GM18861 (cell line): ENCODE data around the gene NTHL1.

Source experiments
- ATAC-seq: cut with Tn5 transposase; IDR thresholded peaks from one replicate; pipeline ENCODE4 v1.9.1; 2021; ENCODE audit not compliant: unreplicated experiment

Gene NTHL1

DNA sequence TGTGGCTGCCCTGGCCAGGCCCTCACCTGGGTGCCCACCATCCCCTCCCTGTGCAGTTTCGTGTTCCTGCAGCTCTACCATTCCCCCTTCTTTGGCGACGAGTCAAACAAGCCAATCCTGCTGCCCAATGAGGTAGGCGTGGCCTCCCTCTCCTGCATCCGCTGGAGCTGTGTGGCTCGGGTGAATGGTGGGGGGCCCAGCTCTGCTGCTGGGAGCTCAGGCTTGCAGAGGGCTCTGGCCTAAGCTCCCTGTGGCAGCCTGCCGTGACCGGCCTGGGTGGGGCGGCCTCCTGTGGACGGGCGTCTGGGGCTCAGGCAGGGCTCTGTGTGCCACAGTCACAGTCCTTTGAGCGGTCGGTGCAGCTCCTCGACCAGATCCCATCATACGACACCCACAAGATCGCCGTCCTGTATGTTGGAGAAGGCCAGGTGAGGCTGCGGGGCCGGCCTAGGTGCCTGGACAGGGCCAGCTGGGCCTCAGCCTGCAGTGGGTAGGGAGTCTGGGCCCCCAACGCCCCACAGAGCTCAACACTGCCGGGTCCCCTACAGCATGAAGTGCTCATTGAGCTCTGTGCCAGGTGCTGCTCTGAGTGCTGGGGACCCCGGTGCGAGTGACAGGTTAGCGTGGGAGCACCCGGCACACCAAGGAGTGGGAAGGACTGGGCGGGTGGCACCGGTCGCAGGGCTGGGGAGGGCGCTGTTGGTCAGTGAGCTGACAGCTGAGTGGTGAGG is 37.4 kb upstream of the NTHL1 start:
- ATAC-seq: no peak

DNA sequence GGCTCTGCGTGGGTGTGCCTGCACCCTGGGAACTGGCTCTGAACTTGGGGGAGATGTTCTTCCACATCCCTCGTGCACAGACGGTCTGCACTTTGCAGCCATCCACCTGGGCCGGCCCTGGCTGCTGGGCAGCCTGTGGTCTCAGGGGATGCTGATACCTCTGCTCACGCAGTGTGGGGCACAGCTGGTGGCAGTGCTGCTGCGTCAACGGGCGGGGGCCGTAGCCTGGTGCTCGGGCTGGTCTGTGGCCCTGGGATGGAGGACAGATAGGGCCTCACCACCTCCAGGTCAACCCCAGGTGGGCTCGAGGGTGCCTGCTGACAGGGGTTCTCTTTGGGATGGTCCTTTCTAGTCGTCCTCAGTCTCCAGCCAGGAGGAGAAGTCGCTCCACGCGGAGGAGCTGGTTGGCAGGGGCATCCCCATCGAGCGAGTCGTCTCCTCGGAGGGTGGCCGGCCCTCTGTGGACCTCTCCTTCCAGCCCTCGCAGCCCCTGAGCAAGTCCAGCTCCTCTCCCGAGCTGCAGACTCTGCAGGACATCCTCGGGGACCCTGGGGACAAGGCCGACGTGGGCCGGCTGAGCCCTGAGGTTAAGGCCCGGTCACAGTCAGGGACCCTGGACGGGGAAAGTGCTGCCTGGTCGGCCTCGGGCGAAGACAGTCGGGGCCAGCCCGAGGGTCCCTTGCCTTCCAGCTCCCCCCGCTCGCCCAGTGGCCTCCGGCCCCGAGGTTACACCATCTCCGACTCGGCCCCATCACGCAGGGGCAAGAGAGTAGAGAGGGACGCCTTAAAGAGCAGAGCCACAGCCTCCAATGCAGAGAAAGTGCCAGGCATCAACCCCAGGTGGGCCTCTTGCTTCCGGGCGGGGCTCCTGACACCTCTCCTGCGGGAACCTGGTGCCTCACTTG is 36.5 kb upstream of the NTHL1 start:
- no peak for ATAC-seq

DNA sequence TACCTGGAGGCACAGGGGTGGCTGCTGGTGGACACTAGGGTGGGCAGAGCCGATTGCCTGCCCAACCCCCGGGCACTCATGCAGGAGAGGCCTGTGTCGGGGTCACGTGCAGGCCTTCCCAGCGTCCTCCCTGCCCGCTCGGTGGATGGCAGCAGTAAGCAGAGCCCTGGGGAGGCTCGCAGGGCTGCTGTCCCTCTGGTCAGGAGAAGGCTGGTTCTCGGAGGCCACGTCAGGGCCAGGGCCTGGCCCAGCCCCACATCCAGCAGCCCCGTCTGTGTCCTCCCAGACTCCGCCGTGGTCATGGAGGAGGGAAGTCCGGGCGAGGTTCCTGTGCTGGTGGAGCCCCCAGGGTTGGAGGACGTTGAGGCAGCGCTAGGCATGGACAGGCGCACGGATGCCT is 35.8 kb upstream of the NTHL1 start:
- ATAC-seq: no peak

DNA sequence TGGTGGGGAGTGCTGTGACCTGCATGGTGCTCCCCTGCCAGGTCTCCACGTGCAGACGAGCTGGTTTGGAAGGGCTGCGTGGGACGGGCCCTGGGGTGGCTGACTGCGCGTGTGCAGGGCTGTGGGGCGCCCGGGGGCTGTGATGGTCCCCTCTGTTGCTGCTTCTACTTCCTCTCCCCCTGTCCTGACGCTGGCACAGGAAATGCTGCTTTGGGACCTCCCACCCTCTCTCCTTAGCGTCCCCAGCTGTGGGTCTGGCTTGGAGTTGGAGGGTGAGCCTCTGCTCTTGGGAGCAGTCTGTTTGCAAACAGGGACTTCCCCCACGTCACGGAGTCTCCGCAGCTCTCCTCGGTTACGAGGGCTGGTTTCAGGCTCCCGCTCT is 35.3 kb upstream of the NTHL1 start:
- ATAC-seq: no peak

DNA sequence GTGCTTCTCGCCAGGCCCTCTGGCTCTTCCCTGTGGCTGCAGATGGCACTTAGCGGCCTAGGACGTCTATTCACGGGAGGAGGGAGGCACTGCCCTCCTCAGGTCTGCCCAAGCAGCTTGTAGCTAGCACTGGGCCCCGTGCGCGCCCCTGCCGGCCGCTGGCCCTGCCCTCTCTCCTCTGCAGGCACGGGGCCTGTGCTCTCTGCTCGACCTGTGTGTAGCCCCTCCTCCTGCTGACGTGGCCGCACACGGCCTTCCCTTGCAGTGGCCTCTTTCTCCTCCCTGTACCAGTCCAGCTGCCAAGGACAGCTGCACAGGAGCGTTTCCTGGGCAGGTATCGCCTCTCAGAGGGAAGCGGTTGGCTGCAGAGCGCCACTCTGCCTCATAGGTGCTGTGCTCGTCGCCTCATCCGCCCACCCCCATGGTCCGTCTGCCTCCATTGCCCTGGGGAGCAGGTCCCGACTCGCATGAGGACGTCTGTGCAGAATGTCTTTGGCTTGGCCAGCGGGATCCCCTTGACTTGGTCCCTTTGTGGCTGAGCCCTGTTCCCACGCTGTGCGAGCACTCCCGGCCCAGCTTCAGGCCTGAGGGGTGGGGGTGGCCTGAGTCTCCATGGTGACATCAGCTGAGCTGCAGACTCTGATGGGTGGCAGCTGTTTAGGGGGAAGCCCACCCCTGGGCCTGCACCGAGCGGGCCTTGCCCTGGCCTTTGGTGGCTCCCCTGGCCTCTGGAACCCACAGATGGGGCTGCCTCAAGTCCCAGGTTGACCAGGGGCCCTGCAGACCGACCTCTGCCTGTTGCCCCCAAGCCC is 34.7 kb upstream of the NTHL1 start:
- no peak for ATAC-seq

DNA sequence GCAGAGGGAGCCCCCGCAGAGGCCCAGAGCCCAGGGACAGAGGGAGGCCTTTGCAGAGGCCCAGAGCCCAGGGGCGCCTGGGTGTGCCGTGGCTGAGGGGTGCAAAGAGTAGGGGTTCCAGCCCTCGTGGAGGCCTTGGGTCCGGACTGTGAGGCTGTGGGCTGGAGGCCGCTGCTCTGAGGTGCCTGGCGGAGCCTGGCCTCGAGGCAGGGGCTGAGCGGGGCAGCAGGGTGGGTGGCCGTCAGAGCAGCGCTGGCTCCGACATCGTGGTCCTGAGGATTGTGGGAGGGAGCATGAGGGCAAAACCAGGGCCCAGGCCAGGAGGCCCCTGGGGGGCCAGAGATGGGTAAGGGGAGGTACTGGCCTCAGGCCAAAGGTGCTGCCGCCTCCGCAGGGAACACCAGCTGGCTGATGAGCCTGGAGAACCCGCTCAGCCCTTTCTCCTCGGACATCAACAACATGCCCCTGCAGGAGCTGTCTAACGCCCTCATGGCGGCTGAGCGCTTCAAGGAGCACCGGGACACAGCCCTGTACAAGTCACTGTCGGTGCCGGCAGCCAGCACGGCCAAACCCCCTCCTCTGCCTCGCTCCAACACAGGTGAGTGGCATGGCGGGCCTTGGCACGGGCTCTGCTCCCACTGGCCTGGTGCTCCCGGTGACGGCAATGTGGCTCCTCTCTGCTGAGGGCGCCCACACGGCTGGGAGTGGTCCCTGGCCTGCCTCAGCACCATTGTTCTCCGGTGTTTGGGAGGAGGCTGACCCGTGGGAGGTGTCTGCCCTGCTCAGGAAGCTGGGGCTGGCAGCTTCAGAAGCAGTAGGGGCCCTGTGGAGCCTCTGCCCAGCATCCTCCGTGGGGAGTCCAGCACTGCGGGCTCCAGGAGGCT is 33.8 kb upstream of the NTHL1 start:
- no peak for ATAC-seq

DNA sequence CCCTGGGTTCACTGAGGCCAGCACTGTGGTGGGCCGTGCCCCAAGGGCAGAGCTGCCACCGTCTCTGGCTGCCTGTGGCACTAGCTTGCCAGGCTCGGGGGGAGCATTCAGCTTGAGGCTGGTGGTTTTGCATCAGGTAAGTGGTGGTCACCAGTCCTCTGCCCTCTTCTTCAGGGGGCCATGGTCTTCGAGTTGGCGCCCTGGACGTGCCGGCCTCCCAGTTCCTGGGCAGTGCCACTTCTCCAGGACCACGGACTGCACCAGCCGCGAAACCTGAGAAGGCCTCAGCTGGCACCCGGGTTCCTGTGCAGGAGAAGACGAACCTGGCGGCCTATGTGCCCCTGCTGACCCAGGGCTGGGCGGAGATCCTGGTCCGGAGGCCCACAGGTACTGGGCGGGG is 32.4 kb upstream of the NTHL1 start:
- ATAC-seq: no peak

DNA sequence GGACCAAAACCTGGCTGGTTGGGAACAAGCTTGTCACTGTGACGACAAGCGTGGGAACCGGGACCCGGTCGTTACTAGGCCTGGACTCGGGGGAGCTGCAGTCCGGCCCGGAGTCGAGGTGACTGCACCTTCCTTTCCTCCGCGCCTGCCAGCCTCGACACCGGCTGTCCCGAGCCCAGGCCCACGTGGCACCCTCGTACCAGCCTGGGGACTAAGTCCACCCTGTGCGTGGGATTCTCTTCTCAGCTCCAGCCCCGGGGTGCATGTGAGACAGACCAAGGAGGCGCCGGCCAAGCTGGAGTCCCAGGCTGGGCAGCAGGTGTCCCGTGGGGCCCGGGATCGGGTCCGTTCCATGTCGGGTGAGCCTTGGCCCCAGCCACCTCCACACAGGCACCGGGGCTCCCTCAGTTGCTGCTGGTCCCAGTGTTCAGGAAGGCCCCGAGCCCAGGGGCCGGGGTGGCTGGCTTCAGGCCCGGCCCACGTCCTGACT is 31.7 kb upstream of the NTHL1 start:
- ATAC-seq: no peak

DNA sequence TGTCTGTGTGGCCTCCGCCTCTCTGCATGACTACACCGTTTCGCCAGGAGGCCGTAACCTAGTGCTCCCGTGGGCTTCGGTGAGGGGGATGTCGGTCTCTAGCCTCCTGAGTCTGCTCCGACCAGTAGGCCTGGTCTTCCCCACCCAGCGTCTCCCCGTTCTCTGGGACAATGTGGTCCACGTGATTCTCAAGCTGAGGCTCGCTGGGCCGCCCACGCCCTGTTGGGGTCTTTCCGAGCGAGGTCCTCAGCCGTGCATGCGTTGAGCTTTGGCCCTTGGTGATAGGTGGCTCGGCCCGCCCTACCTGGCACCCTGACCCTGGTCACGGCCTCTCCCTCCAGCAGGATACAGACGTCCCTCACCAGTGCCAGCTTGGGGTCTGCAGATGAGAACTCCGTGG is 31.1 kb upstream of the NTHL1 start:
- no peak for ATAC-seq

DNA sequence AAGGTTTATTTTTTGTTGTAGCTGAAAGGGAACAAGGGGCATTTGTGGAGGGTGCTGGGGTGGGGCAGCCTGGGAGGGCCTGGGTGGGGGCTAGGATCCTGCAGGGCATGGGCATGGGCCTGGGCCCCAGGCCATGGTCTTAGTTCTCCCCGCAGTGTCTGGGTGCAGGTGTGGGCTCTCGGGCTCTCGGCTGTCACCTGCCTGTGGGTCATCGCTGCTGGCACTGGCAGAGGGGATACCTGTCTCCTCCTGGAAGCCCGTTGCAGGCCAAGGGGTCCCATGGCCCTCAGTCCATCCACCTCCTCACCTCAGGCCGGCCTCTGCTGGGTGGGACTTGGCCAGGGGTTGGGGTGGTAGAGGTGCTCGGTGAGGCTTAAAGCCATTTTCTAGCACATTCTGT is 30.5 kb upstream of the NTHL1 start:
- no peak for ATAC-seq

DNA sequence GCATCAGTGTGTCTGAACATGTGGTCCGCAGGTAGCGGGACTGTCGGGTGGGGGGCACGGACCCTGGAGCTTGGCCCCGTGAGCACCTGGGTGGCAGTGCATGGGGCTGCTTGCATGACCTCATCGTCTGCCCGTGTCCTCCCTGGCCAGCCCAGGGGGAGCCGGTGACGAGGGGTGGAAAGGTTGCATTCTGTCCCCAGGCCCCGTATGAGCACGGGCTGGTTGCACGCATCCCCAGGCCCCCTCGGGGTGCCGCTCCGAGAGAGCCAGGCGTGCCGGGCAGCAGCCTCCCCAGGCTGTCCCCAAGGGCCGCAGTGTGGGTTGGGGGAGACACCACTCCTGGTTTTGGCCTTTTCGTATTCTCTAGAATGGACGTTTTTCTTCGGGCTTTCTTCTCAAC is 30.1 kb upstream of the NTHL1 start:
- no peak for ATAC-seq

DNA sequence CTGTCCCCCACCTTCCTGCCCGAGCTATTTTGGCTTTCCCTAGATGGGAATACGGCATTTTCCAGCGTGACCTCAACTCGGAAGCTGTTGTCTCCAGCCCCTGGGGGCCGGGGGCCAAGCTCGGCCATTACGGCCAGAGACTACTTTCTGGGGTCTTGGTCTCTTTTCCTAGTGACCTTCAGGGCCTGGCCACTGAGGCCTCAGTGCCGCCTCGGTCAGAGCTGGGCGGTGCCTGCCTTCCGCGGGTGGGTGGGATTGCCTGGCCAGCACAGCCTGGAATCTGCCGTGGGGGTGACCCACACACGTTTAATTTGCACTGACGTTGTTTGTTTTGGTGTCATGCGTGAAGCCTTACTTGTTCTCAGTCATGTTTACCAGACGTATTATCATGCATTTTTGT is 29.4 kb upstream of the NTHL1 start:
- no peak for ATAC-seq

DNA sequence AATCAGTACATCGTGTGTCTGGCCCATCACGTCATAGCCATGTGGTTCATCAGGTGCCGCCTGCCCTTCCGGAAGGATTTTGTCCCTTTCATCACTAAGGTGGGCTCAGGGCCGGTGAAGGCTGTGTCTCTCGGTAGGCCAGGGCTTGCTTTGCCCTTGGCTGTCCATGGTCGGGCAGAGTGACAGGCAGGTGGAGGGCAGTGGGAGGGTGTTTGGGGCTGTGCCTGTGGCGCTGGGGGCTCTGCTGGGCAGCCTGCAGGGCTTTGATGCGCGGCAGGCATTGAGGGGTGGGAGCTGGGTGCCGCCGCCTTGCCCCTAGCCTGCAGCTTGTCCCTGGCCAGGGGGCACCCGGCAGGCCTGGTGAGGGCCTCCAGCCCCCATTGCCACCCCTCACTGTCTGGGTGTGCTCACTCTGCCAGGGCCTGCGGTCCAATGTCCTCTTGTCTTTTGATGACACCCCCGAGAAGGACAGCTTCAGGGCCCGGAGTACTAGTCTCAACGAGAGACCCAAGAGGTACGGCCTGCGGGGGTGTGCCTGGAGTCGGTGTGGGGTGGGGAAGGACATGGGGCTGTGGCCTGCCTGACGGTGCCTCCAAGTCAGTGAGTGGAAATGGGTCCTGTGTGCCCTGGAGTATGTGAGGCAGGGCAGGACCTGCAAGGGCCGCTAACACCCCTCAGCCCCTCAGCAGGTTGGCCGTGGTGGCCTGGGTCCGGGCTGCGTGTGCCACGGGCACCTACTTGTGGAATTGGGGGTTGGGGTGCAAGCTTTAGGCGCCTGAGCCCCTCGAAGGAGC is 28.6 kb upstream of the NTHL1 start:
- no peak for ATAC-seq

DNA sequence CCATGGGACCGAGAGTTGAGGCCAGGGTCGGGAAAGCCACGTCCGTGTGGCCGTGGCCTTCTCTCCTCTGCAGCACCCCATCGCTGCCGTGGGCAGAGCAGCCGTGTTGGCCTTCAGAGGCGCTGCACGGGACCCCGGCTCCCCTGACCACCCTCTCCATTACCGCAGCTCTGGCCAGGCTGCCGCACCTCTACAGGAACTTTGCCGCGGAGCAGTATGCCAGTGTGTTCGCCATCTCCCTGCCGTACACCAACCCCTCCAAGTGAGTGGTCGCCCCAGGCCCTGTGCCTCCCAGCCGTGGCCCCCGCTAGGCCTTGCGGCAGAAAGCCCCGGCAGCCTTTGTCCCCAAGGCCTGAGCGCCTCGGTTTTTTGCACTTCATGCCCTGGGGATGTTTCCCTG is 28.0 kb upstream of the NTHL1 start:
- ATAC-seq: no peak

DNA sequence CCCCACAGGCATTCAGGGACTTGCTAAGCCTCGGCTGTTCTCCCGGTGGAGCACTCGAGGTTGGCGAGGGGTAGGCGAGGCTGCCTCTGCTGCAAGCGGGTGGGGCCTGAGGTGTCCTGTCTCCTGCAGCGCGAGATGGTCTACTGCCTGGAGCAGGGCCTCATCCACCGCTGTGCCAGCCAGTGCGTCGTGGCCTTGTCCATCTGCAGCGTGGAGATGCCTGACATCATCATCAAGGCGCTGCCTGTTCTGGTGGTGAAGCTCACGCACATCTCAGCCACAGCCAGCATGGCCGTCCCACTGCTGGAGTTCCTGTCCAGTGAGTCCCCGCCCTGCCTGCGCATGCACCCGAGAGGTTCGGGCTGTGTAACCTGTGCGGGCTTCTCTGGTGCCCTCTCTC is 26.4 kb upstream of the NTHL1 start:
- ATAC-seq: no peak

DNA sequence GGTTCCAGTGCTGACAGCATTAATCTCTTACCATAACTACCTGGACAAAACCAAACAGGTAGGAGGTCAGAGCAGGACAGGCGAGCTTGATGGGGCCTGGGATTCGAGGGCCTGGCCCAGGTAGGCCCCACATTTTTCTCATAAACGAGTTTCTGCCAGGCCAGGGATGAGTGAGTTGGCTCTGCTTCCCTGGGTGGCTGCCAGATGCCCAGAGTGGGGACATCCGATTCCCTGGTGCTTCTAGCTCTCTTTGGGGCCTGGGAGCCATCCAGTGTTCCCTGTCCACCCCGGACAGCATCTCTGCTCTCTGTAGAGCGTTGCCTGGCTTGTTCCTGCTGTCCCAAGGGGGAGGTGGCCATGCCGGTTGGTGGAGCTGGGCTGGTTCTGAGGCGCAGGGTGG is 25.3 kb upstream of the NTHL1 start:
- ATAC-seq: no peak

DNA sequence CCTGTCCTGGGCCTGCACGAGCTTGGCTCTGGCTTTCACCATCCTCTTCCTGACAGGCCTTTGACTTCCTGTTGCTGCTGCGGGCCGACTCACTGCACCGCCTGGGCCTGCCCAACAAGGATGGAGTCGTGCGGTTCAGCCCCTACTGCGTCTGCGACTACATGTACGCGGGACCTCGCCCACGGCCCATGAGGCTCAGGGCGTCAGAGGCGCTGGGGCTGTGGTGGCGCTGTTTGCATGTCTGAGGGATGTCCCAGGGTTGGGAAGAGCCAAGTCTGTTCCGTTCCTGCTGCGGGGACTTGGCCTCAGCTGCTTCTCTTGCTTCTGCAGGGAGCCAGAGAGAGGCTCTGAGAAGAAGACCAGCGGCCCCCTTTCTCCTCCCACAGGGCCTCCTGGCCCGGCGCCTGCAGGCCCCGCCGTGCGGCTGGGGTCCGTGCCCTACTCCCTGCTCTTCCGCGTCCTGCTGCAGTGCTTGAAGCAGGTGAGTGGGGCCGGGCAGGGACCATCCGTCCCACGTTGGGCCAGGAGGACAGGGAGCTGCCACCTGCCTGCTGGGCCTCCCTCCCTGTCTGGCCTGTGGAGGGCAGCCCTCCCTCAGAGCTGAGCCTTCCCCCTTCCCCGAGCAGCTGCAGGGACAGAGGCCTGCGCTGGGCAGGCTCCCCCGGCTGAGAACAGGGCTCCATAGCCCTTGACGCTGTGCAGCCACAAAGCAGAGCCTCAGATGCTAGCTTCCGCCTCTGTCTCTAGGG is 24.0 kb upstream of the NTHL1 start:
- ATAC-seq: no peak

DNA sequence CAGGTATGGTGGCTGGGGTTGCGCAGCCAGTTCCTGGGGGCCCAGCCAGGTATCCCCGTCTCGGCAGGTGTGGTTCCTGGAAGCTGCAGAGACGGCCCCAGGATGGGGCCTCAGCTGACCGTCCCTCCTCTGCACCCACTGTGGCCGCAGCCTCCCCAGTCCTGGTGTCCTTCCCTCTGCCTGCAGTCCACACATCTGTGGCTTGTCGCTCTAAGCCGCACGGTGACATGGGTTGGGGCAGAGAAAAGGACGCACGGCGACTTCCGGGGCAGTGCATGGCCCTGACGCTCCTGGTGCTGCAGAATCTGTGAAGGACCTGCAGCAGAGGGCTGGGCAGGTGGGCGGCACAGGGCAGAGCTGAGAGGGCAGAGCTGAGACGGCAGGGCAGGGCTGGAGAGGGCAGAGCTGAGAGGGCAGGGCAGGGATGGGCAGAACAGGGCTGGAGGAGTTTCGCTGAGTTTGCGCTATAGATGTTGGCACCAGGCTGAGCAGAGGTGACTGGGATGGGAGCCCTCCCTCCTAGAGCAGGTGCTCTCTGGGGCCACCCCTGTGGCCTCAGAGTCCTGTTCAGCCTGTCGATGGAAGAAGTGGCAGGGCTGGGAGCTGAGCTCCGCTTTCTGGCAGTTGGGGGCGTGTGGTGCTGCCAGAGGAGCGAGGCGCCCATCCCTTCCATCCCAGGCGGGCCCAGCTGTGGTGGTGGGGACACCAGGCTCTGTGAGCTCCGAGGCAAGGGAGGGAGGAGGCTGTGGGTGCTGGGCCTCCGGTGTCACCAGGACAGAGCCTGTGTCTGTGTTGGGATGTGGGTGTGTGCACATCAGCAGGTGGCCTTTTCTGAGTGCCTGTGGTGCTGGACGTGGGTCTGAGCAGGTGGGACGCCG is 23.2 kb upstream of the NTHL1 start:
- no peak for ATAC-seq
